K562 (cell line): Measurements from ENCODE around the gene ZNF513. TPM values are rescaled to one million over a fixed set of nuclear protein-coding genes. Genes with fewer than 3 reads are reported as not detected.

Experiments used
- ARID1B ChIP-seq: fragments of 450-650 bp; IDR thresholded peaks from 2 replicates; pipeline ENCODE4 v1.6.1; 2016; ENCODE audit warnings: antibody characterized with exemption, mild to moderate bottlenecking, inconsistent platforms
- CAMTA2 ChIP-seq: fragments of 250-450 bp; sonication (Bioruptor Pico); conservative IDR thresholded peaks from 2 replicates; pipeline ENCODE4 v1.5.1; 2022
- CEBPG ChIP-seq, 3 experiments: fragments of 200-800 bp in 1 of 3; sonication (Bioruptor generic) in 1 of 3; sonication (generic) in 1 of 3; formaldehyde crosslinking in 1 of 3; IDR thresholded peaks in 2 of 3; conservative IDR thresholded peaks in 1 of 3; 2 replicates each; pipeline versions ENCODE4 v1.6.1 to v1.8.0; 2016 to 2022; ENCODE audit warnings: missing compliant biosample characterization in 2 of 3, missing genetic modification characterization in 2 of 3, mild to moderate bottlenecking in 1 of 3, missing genetic modification reagents in 1 of 3
- CREM ChIP-seq: IDR thresholded peaks from 2 replicates; pipeline ENCODE4 v1.6.1; 2014; ENCODE audit warnings: antibody characterized with exemption, low read depth
- CTBP1 ChIP-seq: fragments of 450-650 bp; IDR thresholded peaks from 2 replicates; pipeline ENCODE4 v1.6.1; 2016; ENCODE audit warnings: borderline replicate concordance
- ETS2 ChIP-seq: IDR thresholded peaks from 2 replicates; pipeline ENCODE4 v1.6.1; 2016; ENCODE audit warnings: borderline replicate concordance, missing genetic modification characterization, mild to moderate bottlenecking, moderate library complexity, missing compliant biosample characterization; ENCODE audit not compliant: poor library complexity, severe bottlenecking
- FOXK2 ChIP-seq, 2 experiments: fragments of 450-650 bp; IDR thresholded peaks in 1 of 2; conservative IDR thresholded peaks in 1 of 2; 2 replicates each; pipeline ENCODE4 v1.6.1; 2016; ENCODE audit warnings: low read depth in 2 of 2, mild to moderate bottlenecking in 1 of 2
- FUS ChIP-seq: fragments of 200-400 bp; formaldehyde crosslinking; optimal IDR thresholded peaks from 2 replicates; pipeline ENCODE3; 2017; ENCODE audit warnings: low read depth, low read length
- GMEB1 ChIP-seq: fragments of 250-450 bp; sonication (Bioruptor Pico); IDR thresholded peaks from 2 replicates; pipeline ENCODE4 v1.4.0; 2020; ENCODE audit warnings: mild to moderate bottlenecking
- KDM4B ChIP-seq, 2 experiments: fragments of 450-650 bp in 1 of 2; sonication (generic) in 1 of 2; IDR thresholded peaks; 2 replicates each; pipeline ENCODE4 v1.6.1; 2016 to 2017; ENCODE audit warnings: borderline replicate concordance in 2 of 2, antibody characterized with exemption in 1 of 2, low read depth in 1 of 2, mild to moderate bottlenecking in 1 of 2
- NONO ChIP-seq, 2 experiments: fragments of 200-400 bp in 1 of 2; fragments of 450-650 bp in 1 of 2; formaldehyde crosslinking in 1 of 2; IDR thresholded peaks; 2 replicates each; pipeline ENCODE4 v1.6.1; 2017; ENCODE audit warnings: low read depth in 2 of 2, mild to moderate bottlenecking in 2 of 2, moderate library complexity in 2 of 2, low read length in 1 of 2
- POLR2A ChIP-seq: fragments of 450-650 bp; conservative IDR thresholded peaks from 2 replicates; pipeline ENCODE4 v1.6.1; 2016
- PTRF ChIP-seq: fragments of 450-650 bp; IDR thresholded peaks from 2 replicates; pipeline ENCODE4 v1.6.1; 2016; ENCODE audit warnings: mild to moderate bottlenecking, missing genetic modification characterization, missing compliant biosample characterization
- PTTG1 ChIP-seq: fragments of 450-650 bp; IDR thresholded peaks from 2 replicates; pipeline ENCODE4 v1.6.1; 2016; ENCODE audit warnings: low read depth, mild to moderate bottlenecking, missing genetic modification characterization, missing compliant biosample characterization
- SIN3A ChIP-seq, 2 experiments: fragments of 150-350 bp in 1 of 2; IDR thresholded peaks; 2 replicates each; pipeline ENCODE4 v1.6.1; 2011 to 2016; ENCODE audit warnings: borderline replicate concordance in 2 of 2, low read depth in 2 of 2, low read length in 2 of 2, mild to moderate bottlenecking in 2 of 2, moderate library complexity in 2 of 2; ENCODE audit not compliant: control insufficient read depth in 1 of 2
- SMC3 ChIP-seq: conservative IDR thresholded peaks from 2 replicates; pipeline ENCODE4 v1.6.1; 2011; ENCODE audit warnings: low read depth, low read length, improper control_type of control experiment; ENCODE audit not compliant: insufficient read depth
- SP1 ChIP-seq: sonication (generic); formaldehyde crosslinking; IDR thresholded peaks from 2 replicates; pipeline ENCODE4 v1.8.1; 2022; ENCODE audit warnings: mild to moderate bottlenecking, missing genetic modification reagents
- TAF15 ChIP-seq: fragments of 200-400 bp; formaldehyde crosslinking; IDR thresholded peaks from 2 replicates; pipeline ENCODE4 v1.6.1; 2017; ENCODE audit warnings: mild to moderate bottlenecking, low read depth, low read length, moderate library complexity
- U2AF1 ChIP-seq: fragments of 200-400 bp; formaldehyde crosslinking; optimal IDR thresholded peaks from 2 replicates; pipeline ENCODE3; 2017; ENCODE audit warnings: mild to moderate bottlenecking, low read depth, low read length, moderate library complexity
- ZBTB17 ChIP-seq: fragments of 450-650 bp; formaldehyde crosslinking; IDR thresholded peaks from 2 replicates; pipeline ENCODE4 v1.4.0; 2020; ENCODE audit warnings: mild to moderate bottlenecking
- ZBTB49 ChIP-seq: sonication (generic); formaldehyde crosslinking; IDR thresholded peaks from 2 replicates; pipeline ENCODE4 v1.8.0; 2022; ENCODE audit warnings: missing genetic modification reagents, mild to moderate bottlenecking, borderline replicate concordance
- ZNF140 ChIP-seq: fragments of 250-450 bp; sonication (Bioruptor Pico); IDR thresholded peaks from 2 replicates; pipeline ENCODE4 v1.8.0; 2021; ENCODE audit warnings: moderate library complexity, mild to moderate bottlenecking, inconsistent platforms
- ZNF263 ChIP-seq: sonication (generic); formaldehyde crosslinking; IDR thresholded peaks from 2 replicates; pipeline ENCODE4 v1.8.0; 2022; ENCODE audit warnings: mild to moderate bottlenecking, missing genetic modification reagents, borderline replicate concordance
- polyA plus RNA-seq, 8 experiments: library from polyadenylated mRNA; depleted of rRNA in 4 of 8; stranded (reverse) in 5 of 8; unstranded in 3 of 8; fragments of >200 nt; fragmentation: Nextera tagmentation in 2 of 8; fragmentation: Illumina TruSeq in 1 of 8; extraction: Ambion mirVana in 2 of 8; extraction: Trizol in 1 of 8; gene quantifications; 2 replicates each; pipeline versions ENCODE4 v1.2.1 to v1.2.3, GENCODE V29; 2011 to 2014; ENCODE audit warnings: inconsistent platforms in 1 of 8, missing spikeins in 1 of 8
- total RNA-seq, 7 experiments: library from RNA; depleted of rRNA in 6 of 7; stranded (reverse); fragments of >200 nt in 6 of 7; fragmentation: Illumina TruSeq in 2 of 7; extraction: Trizol in 2 of 7; gene quantifications; 2 replicates each; pipeline versions ENCODE4 v1.2.1 to v1.2.3, GENCODE V29; 2011 to 2021; ENCODE audit warnings: low replicate concordance in 1 of 7

Gene ZNF513
- total and polyA plus RNA-seq, 9 of the 15 experiments (the other 6 are each of a cell fraction or from before 2014, with no cell fraction given), result 0.04 to 13.6 (median 4.4) TPM

- TF ChIP-seq SIN3A (IDR thresholded peaks at IDR 0.05; ENCODE audit: borderline replicate concordance in 2 of 2, control insufficient read depth in 1 of 2, low read depth in 2 of 2, low read length in 2 of 2) (peak; percentile 71 to 79), ZBTB49 (no peak), CTBP1 (peak; percentile 85), ARID1B (no peak), POLR2A (peak; percentile 91), SMC3 (no peak; the same call in 1 of the 2 replicates), PTTG1 (tag) (no peak), NONO (IDR thresholded peaks at IDR 0.05; ENCODE audit: low read depth in 2 of 2, low read length in 1 of 2) (peak in 1 of 2 experiments; percentile 55; a peak in 2 of 4 replicates), U2AF1 (peak; percentile 80), PTRF (tag) (no peak), ZBTB17 (CRISPR knock-in tag) (peak; percentile 57; the same call in 1 of the 2 replicates), ZNF140 (no peak), TAF15 (no peak), CAMTA2 (CRISPR knock-in tag) (no peak), GMEB1 (CRISPR knock-in tag) (no peak), SP1 (peak; percentile 75), KDM4B (IDR thresholded peaks at IDR 0.05; ENCODE audit: borderline replicate concordance in 2 of 2, low read depth in 1 of 2) (0 out of 4 replicates have a peak, but pooled peaks of 1 of the 2 experiments have one; percentile 45), ZNF263 (CRISPR knock-in tag) (0 out of 2 replicates have a peak, but pooled peaks have one; percentile 35), CEBPG (CRISPR knock-in tag; IDR thresholded peaks at IDR 0.05) (no peak), CEBPG (tag; conservative IDR thresholded peaks at IDR 0.05 in 1 of 2, IDR thresholded peaks at IDR 0.05 in 1 of 2) (no peak), ETS2 (tag) (no peak), CREM (peak; percentile 38; the same call in 1 of the 2 replicates), FUS (no peak), FOXK2 (conservative IDR thresholded peaks at IDR 0.05 in 1 of 2, IDR thresholded peaks at IDR 0.05 in 1 of 2; ENCODE audit: low read depth in 2 of 2) (peak in 1 of 2 experiments; percentile 51; a peak in 1 of 4 replicates)
Observed at GRCh38 chr2:27428213-27428977, 47.9 kb upstream of the ZNF513 start, which contains the start of gene NRBP1 (continued).
